Peyer's patch (tissue), 4 donors: ENCODE data around the gene A1BG.

ENCODE experiments used
- CTCF ChIP-seq, 6 experiments: fragments of 450-650 bp in 4 of 6; fragments of 200-600 bp in 2 of 6; sonication (generic) in 1 of 6; IDR thresholded peaks; one replicate each; pipeline ENCODE4 v1.5.1; 2017 to 2019; ENCODE audit warnings: antibody characterized with exemption in 6 of 6, mild to moderate bottlenecking in 3 of 6, moderate library complexity in 1 of 6
- POLR2A ChIP-seq, 2 donors: fragments of 450-650 bp; IDR thresholded peaks; one replicate each; pipeline ENCODE4 v1.5.1; 2017; ENCODE audit warnings: antibody characterized with exemption in 2 of 2, mild to moderate bottlenecking in 2 of 2, moderate library complexity in 2 of 2

- TF ChIP-seq CTCF (IDR thresholded peaks at IDR 0.05), result peak in 1 of 6 experiments; percentile 11
- TF ChIP-seq POLR2A (IDR thresholded peaks at IDR 0.05), result peak; percentile 46 to 53
These were observed 47.9 kb upstream of the A1BG start for GRCh38 chr19:58400916-58401839.
